ENCODE data around the gene CELSR1. TPM values are rescaled to one million over a fixed set of nuclear protein-coding genes. Genes with fewer than 3 reads are reported as not detected.

The CELSR1 gene
- total and polyA plus RNA-seq, 2 of the 13 experiments (the other 11 are each of a cell fraction or from before 2014, with no cell fraction given): 0.78 to 1.8 TPM

DNA sequence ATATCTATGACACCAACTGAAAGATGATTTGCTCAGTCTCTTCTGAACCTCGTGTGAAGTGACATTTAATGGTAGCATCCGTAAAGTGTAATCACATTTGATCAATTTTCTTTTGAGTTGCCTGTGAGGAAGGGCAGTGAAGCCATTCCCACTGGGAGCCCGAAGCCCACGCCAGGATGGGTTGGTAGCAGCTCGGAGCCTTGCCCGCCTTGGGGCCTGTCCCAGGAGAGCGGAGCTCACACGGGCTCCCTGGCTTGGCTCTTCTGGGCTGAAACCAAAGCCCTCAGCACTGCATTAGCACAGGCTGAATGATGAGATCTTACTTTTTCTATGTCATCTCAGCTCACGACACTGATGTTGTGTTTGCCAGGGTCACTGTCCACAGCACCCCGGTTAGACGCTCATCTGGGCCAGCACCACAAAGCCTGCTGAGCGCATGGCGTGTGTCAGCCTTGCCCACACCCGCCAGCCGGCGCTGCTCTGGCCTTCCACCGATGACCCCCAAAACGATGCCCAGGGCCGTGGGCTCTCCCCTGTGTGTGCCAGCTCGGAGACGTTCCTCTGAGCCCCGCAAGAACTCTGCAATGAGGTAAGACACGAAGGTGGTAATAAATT is 211.2 kb downstream of the CELSR1 start (continued):
- no peak for TF ChIP-seq BRF2 (CRISPR knock-in tag; IDR thresholded peaks at IDR 0.05)

DNA sequence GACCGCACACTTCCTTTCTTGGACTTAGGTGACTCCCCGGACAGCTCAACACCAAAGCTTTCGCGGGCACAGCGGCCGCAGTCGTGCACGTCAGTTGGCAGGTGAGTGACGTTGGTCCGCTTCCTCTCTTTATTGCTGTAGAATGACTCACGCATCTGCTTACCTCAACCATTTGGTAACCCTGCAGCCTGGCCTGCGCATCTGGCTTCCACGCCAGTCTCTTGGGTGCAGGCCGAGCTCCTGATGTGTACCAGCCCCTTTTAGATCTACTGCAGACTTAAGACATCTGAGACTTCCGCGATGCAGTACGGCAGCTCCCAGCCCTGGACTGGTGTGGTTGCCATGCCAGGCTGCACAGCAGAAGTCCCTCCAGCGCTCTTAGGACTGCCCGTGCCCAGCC is 214.3 kb downstream of the CELSR1 start:
- no peaks in the 10 kb centered on the region for H3K4me1 ChIP-seq (ENCODE audit: insufficient read depth, low read length)
- TF ChIP-seq, protein P1, sequence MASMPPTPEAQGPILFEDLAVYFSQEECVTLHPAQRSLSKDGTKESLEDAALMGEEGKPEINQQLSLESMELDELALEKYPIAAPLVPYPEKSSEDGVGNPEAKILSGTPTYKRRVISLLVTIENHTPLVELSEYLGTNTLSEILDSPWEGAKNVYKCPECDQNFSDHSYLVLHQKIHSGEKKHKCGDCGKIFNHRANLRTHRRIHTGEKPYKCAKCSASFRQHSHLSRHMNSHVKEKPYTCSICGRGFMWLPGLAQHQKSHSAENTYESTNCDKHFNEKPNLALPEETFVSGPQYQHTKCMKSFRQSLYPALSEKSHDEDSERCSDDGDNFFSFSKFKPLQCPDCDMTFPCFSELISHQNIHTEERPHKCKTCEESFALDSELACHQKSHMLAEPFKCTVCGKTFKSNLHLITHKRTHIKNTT (CRISPR knock-in tag; IDR thresholded peaks at IDR 0.05): no peak
- no peak for TF ChIP-seq RBM39 (IDR thresholded peaks at IDR 0.05; ENCODE audit: low read depth, low read length, poor library complexity, severe bottlenecking)
- TF ChIP-seq ZNF543 (CRISPR knock-in tag; IDR thresholded peaks at IDR 0.05): no peak
- TF ChIP-seq, protein P2, sequence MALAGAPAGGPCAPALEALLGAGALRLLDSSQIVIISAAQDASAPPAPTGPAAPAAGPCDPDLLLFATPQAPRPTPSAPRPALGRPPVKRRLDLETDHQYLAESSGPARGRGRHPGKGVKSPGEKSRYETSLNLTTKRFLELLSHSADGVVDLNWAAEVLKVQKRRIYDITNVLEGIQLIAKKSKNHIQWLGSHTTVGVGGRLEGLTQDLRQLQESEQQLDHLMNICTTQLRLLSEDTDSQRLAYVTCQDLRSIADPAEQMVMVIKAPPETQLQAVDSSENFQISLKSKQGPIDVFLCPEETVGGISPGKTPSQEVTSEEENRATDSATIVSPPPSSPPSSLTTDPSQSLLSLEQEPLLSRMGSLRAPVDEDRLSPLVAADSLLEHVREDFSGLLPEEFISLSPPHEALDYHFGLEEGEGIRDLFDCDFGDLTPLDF (CRISPR knock-in tag; IDR thresholded peaks at IDR 0.05): no peak
- no peak overlapping the region for H3K4me2 ChIP-seq (ENCODE audit: low read depth, low read length)
- H3K9ac ChIP-seq (ENCODE audit: insufficient read depth, low read depth, low read length): no peak overlapping the region
- H2AFZ ChIP-seq (ENCODE audit: low read length): no peak overlapping the region
- FAIRE-seq (no peak), ATAC-seq (no peak), DNase-seq (ENCODE audit: low spot score) (no peak)
- H3K27ac ChIP-seq (ENCODE audit: extremely low read length, insufficient read depth, low read length): no peak overlapping the region
- WGBS (ENCODE audit: low lambda C conversion rate): 98% methylated on average over 14 of the region's 19 CpGs
- no peaks in the 10 kb centered on the region for H4K20me1 ChIP-seq (ENCODE audit: insufficient read depth, low read length)
- ChIA-PET POLR2A (no interaction called here), CTCF (ENCODE audit: low intra/inter-chr PET ratio, low total read pairs) (no interaction called here)
- H3K79me2 ChIP-seq (ENCODE audit: insufficient read depth, low read length): no peaks in the 10 kb centered on the region
- H3K36me3 ChIP-seq (replicated peaks in 1 of 2; ENCODE audit: control insufficient read depth in 1 of 2, insufficient read depth in 2 of 2, low read length in 2 of 2): peaks cover 12 to 76% of the 10 kb centered on the region in 2 experiments
- H3K27me3 ChIP-seq (ENCODE audit: control insufficient read depth in 1 of 2, insufficient read depth in 2 of 2, low read length in 2 of 2): no peaks in the 10 kb centered on the region
- no peak overlapping the region for H3K4me3 ChIP-seq (replicated peaks in 1 of 3; ENCODE audit: insufficient read depth in 1 of 3, low read depth in 2 of 3, low read length in 3 of 3)
- no TSS peak for BruUV-seq (replicated peaks)
- intact Hi-C loops (cut with micrococcal nuclease; ENCODE audit: unreplicated experiment) (no loop called here), in situ Hi-C loops (cut with HindIII; ENCODE audit: extremely low pct_ligation_motif_present, low pct_unique_long_range_greater_than_20kb) (no loop called here)
- H3K9me3 ChIP-seq (ENCODE audit: low read length): no peaks in the 10 kb centered on the region
